ENCODE data around the gene UBE4A.

Gene UBE4A

GRCh38 chr11:118359295-118359958, at the start of gene UBE4A:
Gene UBE4A (plus strand): TSS chr11:118359600. CDS start chr11:118365081, 5,481 bp downstream.
- DNase-seq, result peak; percentile 97 to 98

- no peak for DNase-seq
These were observed 49.1 kb upstream of the UBE4A start for GRCh38 chr11:118310271-118310670.

- no peak for DNase-seq
These were observed 48.5 kb upstream of the UBE4A start for GRCh38 chr11:118310781-118311485.

GRCh38 chr11:118311518-118311917, 47.9 kb upstream of the UBE4A start:
- no peak for DNase-seq

GRCh38 chr11:118312328-118312727, 47.1 kb upstream of the UBE4A start:
- no peak for DNase-seq

GRCh38 chr11:118313242-118313641, 46.2 kb upstream of the UBE4A start:
- DNase-seq, result no peak

DNA sequence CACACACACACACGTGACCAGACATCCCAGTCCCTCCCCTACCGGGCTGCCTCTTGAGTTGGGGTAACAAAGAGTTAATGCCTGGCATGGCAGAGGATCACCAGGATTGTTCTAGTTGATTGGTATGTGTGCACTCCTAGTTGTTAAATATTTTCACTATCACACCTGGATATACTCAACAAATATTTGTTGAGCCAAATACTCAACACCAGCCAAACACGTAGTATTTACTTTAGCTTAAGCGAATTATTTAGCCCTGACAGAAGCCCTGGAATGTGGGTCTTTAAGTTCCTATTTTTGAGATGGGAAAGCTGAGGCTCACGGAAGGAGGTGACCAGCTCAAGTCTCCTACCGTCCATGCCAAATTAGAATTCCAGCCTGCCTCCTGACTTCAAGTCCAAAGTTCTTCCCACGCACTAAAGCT, 44.4 kb upstream of the UBE4A start:
- no peak for DNase-seq

- no peak for DNase-seq
These were observed 41.3 kb upstream of the UBE4A start for GRCh38 chr11:118318124-118318523.

GRCh38 chr11:118318581-118319336, 40.6 kb upstream of the UBE4A start:
- no peak for DNase-seq

GRCh38 chr11:118319337-118319707, 40.1 kb upstream of the UBE4A start:
- no peak for DNase-seq

- DNase-seq, result no peak
These were observed 38.9 kb upstream of the UBE4A start for GRCh38 chr11:118320515-118320914.

- no peak for DNase-seq
These were observed 37.9 kb upstream of the UBE4A start for GRCh38 chr11:118321386-118322082.

DNA sequence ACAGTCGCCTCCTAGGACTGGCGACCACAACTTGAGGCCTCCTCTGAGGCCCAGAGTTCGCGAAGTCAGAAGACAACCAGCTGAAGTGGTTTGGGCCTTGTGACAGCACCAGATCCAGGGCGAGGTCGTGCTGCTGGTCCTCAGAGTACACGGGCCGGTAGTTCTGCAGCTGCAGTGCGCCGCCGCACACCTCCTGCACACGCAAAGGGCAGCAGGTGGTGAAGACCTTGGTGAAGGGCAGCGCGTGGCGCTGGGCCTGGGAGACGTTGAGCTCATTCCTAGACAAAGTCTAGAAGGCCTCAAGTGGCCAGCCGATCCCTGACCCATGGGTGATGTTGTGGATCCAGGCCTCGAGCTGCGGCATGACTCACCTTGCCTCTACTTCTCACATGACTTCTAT, 36.7 kb upstream of the UBE4A start:
- DNase-seq, result no peak

- DNase-seq, result no peak
These were observed 34.1 kb upstream of the UBE4A start for GRCh38 chr11:118325283-118325682.

GRCh38 chr11:118328745-118329144, 30.7 kb upstream of the UBE4A start:
- no peak for DNase-seq

DNA sequence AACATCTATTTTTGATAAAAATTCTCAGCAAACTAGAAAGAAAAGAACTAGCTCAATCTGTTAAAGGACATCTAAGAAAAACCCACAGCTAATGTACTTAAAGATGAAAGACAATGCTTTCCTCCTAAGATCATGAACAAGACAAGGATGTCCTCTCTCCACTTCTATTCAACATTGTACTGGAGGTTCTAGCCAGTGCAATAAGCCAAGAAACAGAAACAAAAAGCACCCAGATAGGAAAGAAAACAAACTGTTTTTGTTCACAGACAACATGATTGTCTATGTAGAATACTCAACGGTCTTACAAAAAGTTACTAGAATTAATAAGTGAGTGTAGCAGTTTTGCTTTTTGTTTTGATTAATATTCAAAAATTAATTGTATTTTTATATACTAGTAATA, 24.7 kb upstream of the UBE4A start:
- DNase-seq, result no peak

DNA sequence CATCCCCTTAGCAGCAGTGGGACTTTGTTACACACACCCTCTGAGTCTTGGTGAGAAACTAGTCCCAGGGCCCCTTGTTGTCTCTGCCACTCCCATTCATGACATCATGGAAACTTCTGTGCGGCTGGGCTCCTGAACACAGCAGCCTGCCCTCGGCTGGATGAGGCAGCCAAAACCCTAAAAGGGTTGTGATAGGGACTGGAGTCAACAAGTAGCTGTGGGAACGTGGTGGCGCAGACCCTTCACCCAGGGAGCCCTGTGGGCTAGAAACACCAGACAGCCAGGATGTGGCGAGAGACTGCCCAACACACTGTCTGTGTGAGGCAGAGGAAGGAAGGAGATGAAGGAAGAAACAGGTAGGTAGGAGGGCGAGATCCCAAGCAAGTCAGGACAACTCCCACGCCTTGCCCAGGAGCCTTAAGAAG, 20.8 kb upstream of the UBE4A start:
- DNase-seq, result peak; percentile 69 to 92

DNA sequence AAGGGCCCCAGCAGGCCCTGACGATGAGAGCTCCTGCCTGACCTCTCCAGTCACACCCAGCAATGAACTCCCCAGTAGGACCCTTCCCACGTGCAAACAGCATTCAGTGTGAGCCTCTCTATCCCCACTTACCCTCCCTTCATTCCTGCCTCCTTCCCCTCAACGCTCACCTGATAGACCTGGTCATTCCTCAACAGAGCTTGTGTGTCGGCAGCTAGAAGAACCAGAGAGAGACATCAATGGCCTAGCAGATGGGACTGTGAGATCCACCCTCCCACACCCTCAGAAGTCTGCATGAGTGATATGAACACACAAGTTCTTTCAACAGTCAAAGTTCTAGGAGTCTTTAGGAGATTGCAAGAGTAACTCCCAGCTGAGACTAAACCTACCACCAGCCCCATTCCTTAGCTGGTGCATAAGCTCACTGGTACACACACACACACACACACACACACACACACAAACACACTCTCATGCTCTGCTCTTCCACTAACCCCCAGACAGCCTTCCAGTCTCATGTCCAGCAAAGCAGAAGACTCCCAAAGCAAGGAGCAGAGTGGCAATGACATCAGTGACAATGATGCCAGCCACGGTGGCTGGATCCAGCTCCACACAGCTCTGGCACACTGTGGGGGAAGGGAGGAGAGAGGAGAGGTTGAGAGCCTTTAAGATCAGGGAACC, 20.0 kb upstream of the UBE4A start:
- no peak for DNase-seq

GRCh38 chr11:118340449-118340848, 19.0 kb upstream of the UBE4A start:
- DNase-seq, result no peak

- DNase-seq, result no peak
These were observed 18.1 kb upstream of the UBE4A start for GRCh38 chr11:118341261-118341660.

DNA sequence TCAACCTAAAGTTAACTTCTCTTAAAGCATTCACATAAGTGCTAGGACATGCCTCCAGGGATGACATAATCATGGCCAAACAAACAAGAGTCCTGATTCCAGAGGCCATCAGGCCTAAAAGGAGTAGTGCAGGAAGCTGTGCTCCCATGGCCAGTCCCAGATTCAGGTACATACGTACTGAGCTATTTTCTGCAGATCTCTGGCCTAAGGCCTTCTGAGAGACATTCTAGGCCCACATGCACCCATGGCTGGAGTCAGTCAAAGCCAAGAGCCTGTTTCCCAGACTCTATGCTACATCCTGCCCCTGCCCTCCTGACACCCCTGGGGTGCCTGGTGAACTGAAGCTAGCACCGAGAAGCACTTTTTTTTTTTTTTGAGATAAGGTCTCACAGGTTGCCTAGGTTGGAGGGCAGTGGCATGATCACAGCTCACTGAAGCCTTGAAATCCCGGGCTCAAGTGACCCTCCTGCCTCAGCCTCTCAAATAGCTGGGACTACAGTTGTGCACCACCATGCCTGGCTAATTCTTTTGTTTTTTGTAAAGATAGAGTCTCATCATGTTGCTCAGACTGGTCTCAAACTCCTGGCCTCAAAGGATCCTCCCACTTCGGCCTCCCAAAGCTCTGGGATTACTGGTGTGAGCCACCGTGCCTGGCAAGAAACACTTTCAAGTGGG, 17.4 kb upstream of the UBE4A start:
- DNase-seq, result no peak
